ENCODE measurements around the gene MYH14. TPM values are rescaled to one million over a fixed set of nuclear protein-coding genes. Genes with fewer than 3 reads are reported as not detected.

Gene MYH14
- total RNA-seq, 1 experiment from 2014 or later: not detected

GRCh38 chr19:50192463-50193211 is 10.8 kb upstream of the MYH14 start:
- DNase-seq (ENCODE audit: low read depth): no peak

DNA sequence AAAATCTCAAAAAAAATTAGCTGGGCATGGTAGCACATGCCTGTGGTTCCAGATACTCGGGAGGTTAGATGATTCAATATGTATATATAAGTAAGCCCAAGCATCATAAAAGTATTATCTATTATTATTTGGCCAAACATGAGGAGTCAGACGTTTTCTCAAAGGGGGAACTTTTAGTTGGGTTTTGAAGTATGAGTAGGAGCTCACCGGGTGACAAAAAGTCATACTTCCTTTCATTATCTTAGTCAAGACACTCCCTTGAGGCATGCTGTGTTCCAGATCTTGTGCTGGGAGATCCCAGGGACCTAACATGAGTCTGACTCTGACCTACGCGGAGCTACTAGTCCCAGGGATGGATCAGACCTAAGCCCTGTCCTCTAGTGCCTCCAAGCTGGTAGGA is 8.2 kb upstream of the MYH14 start:
- DNase-seq (ENCODE audit: low read depth): no peak

- DNase-seq (ENCODE audit: low read depth): no peak
Measured at GRCh38 chr19:50196322-50196932, 7.0 kb upstream of the MYH14 start.

- no peak for DNase-seq (ENCODE audit: low read depth)
Measured at GRCh38 chr19:50197348-50197747, 6.1 kb upstream of the MYH14 start.

DNA sequence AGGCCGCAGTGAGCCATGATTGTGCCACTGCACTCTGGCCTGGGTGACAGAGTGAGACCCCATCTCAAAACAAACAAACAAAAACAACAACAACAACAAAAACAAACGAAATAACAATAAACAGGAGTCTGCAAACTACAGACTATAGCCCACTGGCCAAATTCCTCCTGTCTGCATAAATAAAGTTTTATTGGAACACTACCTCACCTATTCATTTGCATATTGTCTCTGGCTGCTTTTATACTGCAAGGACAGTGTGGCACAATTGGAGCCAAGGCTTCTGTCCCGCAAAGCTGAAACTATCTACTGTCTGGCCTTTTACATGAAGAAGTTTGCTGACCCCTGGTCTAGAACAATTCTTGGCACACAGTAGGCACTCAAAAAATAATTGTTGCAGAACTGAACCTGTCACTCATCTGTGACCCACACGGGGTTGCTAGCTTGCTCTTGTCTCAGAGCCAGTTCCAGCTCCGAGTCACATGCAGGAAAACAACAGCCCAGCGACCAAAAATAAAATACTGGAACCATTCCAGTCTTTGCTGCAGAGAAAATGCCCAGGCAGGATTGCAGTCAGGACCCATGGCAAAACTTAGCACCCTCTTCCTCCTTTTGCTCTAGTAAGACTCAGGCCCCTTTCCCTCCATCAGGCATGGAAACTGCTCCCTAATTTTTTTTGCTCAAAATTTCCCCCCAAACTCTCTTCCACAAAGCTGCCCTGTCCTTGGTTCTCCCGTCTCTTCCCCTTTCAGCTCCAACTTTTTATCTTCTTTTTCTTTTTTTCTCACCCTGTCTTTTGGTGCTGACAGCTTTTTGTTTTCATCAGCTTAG is 4.8 kb upstream of the MYH14 start:
- no peak for DNase-seq (ENCODE audit: low read depth)

DNA sequence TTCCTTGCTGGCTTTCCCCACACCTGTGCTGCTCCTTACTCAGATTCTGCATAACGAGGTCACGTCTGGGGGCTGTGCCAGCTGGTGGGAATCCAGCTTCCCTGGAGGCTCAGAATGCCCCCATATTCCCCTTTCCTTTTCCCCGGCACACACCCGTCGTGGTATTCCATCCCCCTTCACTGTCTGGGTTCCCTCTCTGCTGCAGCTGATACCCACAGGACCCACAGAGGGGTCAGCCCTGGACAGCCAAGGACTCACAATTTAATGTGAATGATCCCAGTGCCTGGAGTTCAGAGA is 4.2 kb upstream of the MYH14 start:
- DNase-seq (ENCODE audit: low read depth): no peak

DNA sequence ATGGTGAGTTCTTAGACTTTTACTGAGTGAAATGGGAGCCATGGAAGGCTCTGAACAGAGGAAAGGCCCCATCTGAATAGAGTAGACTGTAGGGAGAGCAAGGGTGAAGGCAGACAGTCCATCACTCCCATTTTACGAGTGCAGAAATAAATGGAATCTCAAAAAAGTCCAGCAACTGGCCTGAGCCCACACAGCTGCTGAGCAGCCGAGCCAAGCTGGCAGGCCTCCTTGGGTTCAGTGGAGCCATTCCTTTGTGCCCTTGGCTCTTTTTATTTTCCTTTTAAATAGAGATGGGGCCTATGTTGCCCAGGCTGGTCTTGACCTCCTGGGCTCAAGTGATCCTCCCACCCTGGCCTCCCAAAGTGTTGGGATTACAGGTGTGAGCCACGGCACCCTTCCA is 1.0 kb upstream of the MYH14 start:
- no peak for DNase-seq (ENCODE audit: low read depth)

- no peak for DNase-seq (ENCODE audit: low read depth)
Measured at GRCh38 chr19:50202962-50203280, 501 bp upstream of the MYH14 start.

- no peak for DNase-seq (ENCODE audit: low read depth)
Measured at GRCh38 chr19:50204081-50204428, 633 bp downstream of the MYH14 start.

GRCh38 chr19:50204811-50205675 is 1.6 kb downstream of the MYH14 start:
- DNase-seq (ENCODE audit: low read depth): no peak

GRCh38 chr19:50205681-50206138 is 2.3 kb downstream of the MYH14 start:
- no peak for DNase-seq (ENCODE audit: low read depth)

GRCh38 chr19:50206191-50206590 is 2.8 kb downstream of the MYH14 start:
- DNase-seq (ENCODE audit: low read depth): no peak

DNA sequence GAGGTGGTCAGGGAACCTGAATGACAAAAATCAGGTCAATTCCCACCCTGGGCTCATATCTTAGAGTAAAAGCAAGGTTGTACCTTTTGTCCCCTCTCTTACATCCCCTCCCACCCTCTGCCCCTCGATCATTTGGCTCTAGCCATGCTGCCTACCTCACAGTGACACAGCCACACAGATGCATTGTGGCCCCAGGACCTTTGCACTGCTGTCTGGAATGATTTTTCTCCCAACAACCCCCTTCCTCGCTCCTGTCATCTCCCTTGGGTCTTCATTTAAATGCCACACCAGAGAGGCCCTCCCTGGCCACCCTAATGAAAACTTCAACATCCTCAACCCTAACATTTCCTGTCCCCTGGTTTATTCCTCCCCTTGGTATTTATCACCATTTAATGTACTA is 4.3 kb downstream of the MYH14 start:
- no peak for DNase-seq (ENCODE audit: low read depth)

GRCh38 chr19:50209131-50209530 is 5.7 kb downstream of the MYH14 start:
- no peak for DNase-seq (ENCODE audit: low read depth)

- no peak for DNase-seq (ENCODE audit: low read depth)
Measured at GRCh38 chr19:50210425-50210824, 7.0 kb downstream of the MYH14 start.

DNA sequence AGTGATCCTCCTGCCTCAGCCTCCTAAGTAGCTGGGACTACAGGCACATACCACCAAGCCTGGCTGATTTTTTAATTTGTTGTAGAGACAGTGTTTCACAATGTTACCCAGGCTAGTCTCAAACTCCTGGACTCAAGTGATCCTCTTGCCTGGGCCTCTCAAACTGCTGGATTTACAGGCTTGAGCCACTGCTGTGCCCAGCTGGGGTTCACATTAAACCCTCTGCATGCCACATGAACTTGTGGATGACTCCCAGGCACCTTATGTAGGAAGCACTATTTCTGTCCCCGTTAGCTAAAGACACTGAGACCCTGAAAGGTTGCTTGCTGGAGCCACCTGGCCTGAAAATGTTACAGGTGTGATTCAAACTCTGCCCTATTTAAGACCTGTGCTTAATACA is 10.5 kb downstream of the MYH14 start:
- DNase-seq (ENCODE audit: low read depth): no peak

DNA sequence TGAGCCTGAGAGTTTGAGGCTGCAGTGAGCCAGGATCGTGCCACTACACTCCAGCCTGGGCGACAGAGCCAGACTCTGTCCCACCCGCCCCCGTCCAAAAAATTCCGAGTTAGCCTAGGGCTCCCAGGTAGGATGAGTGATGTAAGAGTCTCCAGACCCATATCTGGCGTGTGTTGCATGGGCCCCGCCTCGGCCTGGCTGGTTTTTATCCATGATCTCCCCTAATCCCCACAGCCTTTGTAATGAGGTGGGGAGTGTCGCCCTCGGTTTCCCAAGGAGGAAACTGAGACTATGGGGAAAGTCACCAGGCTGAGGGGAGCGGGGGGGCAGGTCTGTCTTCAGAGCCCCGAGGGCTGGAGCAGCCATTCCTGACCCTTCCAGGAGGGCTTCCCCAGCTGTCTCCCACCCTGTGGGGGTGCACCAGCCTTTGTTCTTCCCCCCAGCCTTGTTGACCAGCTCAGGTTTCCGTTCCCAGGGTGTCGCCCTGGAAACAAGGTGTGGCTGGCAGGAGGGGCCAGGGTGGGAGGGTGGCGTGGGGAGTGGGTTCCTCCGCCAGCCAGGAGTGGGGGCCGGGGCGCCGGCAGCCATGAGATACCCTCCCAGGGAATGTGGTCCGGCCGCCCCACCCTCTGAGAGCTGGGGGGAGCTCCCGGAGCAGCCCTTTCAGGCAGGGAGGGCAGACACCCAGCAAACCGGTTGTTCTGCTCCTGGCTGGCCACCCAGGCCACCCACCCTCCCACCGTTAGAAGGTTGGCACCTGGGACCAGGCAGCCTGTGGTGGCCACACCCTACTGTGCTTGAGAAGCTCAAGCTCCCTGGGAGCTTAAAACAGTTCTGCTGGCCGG is 11.5 kb downstream of the MYH14 start:
- DNase-seq (ENCODE audit: low read depth): no peak

DNA sequence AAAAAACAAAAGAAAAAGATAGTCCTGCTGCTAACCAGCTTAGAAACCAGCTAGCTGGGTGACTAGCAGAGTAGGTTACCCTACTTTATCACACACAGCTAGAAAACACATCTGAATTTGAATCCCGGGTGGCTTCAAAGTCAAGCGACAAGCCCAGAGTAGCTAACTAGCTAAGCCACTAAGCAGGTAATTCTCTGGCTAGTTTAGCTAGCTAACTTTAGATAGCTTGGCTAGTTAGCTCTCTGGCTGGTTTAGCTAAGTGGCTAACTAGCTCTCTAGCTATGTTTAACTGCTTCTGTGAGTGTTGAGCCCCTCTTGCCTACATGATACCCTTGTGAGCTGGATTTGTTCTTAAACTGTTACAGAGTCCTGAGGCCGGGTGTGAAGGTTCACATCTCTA is 12.4 kb downstream of the MYH14 start:
- no peak for DNase-seq (ENCODE audit: low read depth)

GRCh38 chr19:50221087-50221486 is 17.7 kb downstream of the MYH14 start:
- DNase-seq (ENCODE audit: low read depth): no peak

GRCh38 chr19:50222691-50223438 is 19.4 kb downstream of the MYH14 start:
- DNase-seq (ENCODE audit: low read depth): no peak
